Loucy (cell line): ENCODE data around the gene ZFHX3.

Experiments
- EZH2phosphoT487 ChIP-seq: fragments of 200-600 bp; IDR thresholded peaks from 2 replicates; pipeline ENCODE4 v1.6.1; 2018; ENCODE audit warnings: antibody characterized with exemption, mild to moderate bottlenecking, moderate library complexity, borderline replicate concordance
- TF ChIP-seq, protein P1 (sequence below): fragments of 200-600 bp; sonication (generic); conservative IDR thresholded peaks from 2 replicates; pipeline ENCODE4 v1.5.1; 2014; ENCODE audit warnings: mild to moderate bottlenecking, antibody characterized with exemption, low read length

DNA sequence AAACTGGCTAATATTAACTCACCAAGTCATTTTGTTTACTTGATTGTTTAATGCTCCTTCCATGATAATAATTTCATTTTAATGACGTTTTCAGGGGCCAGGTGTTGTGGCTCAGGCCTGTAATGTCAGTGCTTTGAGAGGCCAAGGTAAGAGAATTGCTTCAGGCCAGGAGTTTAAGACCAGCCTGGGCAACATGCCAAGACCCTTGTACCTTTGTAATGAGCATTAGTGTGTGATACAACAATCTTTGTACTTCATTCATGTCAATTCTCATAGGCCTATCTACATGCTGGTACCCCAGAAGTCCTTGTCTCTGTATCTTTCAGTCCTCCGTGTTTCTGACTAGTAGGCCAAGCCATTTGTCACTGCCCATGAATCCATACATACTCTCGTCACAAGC, 296.9 kb downstream of the ZFHX3 start:
- TF ChIP-seq, protein P1, sequence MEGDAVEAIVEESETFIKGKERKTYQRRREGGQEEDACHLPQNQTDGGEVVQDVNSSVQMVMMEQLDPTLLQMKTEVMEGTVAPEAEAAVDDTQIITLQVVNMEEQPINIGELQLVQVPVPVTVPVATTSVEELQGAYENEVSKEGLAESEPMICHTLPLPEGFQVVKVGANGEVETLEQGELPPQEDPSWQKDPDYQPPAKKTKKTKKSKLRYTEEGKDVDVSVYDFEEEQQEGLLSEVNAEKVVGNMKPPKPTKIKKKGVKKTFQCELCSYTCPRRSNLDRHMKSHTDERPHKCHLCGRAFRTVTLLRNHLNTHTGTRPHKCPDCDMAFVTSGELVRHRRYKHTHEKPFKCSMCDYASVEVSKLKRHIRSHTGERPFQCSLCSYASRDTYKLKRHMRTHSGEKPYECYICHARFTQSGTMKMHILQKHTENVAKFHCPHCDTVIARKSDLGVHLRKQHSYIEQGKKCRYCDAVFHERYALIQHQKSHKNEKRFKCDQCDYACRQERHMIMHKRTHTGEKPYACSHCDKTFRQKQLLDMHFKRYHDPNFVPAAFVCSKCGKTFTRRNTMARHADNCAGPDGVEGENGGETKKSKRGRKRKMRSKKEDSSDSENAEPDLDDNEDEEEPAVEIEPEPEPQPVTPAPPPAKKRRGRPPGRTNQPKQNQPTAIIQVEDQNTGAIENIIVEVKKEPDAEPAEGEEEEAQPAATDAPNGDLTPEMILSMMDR = no peak
- no peak for TF ChIP-seq EZH2phosphoT487
